CD4-positive, alpha-beta T cell treated with Interferon gamma for 1 hour (primary cell): ENCODE results near the gene COTL1.
A peak's percentile ranks its signal among the peaks of the same experiment; 100 is the strongest.
"Not testable (repeated sequence)": the region's sequence is repeated elsewhere in the genome, so short reads cannot be mapped to it uniquely, and the experiment has no call there.

Experiments
- DNase-seq: peaks from one replicate; pipeline ENCODE4 v3.0.0-alpha.2; 2020

COTL1 gene

DNA sequence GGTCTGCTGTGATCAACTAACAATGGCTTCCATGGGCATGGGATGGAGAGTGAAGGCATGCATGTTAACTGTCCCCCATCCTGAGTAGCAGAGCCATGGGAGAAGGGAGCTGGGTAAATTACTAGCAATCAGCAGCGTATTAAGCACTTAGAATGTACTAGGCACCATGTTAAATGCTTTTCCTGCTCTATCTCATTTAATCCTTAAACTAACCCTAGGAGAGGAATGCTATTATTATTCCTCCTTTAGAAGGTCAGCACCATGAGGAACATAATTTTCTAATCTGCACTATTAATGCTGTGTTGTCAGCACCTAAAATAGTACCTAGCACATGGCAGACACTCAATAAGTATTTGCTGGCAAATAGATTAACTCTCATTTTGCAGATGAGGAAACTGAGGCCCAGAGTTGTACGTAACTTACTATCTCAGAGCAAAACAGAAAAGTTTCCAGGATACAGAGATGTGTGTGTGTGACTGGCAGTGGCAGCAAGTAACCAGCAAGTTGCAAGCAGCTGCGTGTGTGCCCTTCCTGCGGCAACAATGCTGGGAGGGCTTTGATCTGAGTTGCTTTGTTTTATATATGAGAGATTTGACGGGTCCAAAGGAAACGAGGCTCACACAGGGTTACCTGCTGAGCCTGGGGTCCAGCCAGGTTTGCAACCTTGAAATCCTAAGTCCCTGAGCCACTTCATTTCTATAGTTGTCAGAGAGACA, 23.9 kb upstream of the COTL1 start:
- no peak for DNase-seq

DNA sequence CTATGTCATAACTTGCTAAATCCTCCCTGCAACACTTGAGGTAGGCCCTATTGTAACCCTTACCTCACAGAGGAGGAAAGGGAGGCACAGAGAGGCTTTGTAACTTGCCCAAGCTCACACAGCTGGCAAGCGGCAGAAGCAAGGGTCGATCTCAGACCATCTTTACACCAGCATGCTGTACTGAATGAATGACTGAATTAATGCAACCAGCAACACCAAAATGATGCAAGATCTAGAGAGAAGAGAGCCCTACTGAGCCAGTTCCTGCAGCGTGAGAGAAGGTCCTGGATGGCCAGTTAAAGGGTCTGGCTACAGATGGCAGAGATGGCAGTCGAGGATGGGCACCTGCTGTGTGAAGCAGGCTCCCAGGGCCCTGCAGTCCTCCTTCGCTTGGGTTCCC, 22.3 kb upstream of the COTL1 start:
- no peak for DNase-seq

DNA sequence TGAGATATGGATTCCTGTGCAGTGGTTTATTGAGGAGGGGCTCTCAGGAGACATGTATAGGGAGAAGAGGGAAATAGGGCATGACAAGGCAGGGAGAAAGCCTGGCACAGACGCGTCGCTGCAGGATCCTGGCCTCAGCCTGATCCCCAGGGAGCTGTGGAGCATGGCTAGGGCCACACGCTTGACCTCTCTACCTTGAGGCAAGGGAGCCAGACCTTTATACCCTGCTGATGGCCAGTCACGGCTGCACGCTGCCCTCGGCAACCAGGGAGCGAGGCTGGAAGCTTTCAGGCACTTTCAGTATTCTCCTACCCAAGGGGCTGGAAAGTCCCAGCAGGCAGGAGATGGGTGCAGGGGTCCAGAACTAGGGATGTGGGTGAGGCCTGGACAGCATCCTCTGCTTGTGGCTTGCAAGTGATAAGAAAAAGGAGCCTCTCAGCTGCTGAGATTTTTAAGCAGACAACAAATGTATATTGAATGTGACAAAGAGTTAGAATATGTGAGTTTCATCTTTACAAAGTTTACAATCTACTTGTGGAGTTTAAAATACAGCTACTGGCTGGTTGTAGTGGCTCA, 20.4 kb upstream of the COTL1 start:
- DNase-seq = no peak

DNA sequence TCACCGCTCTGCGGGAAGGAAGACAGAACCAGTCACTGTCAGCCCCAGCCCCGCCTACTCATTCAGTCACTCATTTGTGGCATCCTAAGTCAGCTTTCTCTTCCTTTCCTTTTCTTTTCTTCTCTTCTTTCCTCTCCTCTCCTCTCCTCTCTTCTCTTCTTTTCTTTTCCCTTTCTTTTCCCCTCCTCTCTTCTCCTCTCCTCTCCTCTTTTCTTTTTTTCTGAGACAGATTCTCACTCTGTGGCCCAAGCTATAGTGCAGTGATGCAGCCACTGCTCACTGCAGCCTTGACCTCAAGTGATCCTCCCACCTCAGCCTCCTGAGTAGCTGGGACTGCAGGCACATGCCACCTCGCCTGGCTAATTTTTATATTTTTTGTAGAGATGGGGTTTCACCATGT, 19.8 kb upstream of the COTL1 start:
- no peak for DNase-seq

DNA sequence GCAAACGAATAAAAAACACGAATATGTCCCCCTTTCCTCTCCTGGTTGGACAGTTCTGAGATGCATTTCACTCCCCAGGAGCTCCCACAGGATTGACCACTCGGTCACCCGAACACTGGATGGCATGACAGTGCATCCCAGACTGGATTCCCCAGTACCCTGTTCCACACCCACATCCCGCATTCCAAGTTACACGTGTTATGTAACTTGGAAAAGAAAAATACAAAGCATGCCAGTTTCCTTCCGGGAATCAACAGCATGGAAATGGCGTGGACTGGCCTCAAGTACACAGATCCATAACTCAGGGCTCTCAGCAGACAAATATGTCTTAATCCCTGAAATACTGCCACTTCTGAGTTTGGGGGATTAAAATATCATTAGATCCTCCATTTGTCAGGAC, 17.8 kb upstream of the COTL1 start:
- DNase-seq = no peak

DNA sequence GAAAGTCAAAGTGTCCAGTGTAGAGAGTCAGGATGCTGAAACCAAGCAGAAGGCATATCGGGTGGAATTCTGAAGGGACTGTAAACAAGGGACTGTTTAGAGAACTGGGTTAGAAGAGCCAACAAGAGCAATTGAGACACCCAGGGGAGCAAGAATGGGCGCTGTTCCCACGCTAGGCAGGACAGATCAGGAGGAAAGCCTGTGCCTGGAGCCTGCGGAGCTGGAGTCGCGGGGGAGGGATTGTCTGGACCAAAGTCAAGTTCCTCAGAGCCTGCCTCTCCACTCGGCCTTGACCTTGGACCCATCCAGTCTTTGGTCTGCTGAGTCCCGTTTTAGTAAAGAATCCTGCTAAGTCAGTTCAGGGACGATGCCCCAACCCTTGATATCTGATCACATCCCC, 15.7 kb upstream of the COTL1 start:
- no peak for DNase-seq

DNA sequence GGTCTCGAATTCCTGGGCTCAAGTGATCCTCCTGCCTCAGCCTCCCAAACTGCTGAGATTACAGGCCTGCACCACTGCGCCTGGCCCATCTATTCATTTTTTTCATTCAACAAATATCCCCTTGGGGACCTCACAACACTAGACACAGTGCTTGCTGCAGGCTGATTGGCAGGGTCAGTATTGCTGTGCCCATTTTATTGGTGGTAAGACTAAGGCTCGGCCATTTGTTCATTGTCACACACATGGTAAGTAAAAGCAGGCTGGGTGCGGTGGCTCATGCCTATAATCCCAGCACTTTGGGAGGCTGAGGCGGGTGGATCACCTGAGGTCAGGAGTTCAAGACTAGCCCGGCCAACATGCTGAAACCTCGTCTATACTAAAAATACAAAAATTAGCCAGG, 15.0 kb upstream of the COTL1 start:
- not testable (repeated sequence) for DNase-seq

DNA sequence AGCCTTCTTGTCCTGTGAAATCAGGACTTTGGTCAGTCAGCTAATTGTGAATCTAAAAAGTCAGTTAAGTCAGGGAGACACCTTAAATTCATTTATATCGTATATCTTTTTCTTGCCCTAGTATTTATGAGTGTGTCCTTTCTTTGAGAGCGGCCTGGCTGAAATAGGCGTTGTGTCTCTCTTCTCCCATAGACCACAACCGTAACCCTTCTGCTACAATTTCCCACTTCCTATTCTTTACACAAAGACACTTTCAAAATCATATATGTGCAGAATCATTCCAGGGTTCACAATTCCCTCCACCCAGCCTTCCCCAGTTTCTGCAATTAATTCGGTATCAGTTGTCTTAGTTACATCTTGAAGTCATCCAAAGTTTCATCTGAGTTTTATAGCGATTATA, 14.0 kb upstream of the COTL1 start:
- DNase-seq = no peak

DNA sequence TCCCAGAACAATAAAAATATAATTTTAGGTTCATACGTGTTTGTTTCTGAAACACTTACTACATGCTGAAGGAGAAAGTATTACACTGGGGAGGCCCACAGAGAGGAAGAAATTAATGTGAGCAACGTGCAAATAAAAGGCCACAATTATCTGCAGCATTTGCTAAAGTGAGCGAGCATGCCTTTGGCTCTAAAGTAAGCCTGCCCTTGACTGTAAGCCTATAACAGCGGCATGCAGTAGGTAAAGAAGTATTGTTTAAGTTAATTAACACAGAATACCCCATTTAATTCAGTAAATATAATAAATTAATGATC, 13.2 kb upstream of the COTL1 start:
- DNase-seq = no peak

DNA sequence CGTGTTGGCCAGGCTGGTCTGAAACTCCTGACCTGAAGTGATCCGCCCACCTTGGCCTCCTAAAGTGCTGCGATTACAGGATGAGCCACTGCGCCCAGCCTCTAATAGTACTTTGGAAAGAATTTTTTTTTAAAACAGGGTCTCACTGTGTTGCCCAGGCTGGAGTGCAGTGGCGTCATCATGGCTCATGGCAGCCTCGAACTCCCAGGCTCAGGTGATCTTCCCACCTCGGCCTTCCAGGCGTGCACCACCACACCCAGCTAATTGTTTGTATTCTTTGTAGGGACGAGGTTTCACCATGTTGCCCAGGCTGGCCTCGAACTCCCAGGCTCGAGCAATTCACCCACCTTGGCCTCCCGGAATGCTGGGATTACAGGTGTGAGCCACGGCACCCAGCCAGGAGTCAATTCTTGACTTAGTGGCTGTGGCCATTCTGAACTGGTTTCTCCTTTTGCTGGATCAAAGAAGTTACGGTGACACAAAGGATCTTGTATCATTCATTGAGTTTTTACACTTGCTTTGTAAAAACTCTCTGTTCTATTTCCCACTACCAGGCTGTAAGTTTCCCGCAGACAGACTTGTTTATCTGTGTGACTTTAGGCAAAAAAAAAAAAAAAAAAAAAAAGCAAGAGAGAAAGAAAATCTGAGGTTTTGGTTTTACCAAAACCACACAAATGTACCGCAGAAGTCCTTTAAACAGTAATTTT, 12.7 kb upstream of the COTL1 start:
- DNase-seq = no peak

DNA sequence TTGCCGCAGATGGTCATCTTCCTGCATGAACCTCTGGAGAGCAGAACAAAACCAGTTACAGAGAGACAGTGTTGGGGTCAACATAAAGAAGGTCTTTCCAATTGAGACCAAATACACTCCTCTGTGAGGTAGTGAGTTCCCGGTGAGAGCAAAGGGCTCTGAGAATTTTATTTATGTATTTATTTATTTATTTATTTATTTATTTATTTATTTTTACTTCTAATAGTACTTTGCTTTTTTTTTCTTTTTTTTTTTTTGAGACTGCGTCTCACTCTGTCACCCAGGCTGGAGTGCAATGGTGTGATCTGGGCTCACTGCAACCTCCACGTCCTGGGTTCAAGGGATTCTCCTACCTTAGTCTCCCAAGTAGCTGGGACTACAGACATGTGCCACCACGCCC, 12.1 kb upstream of the COTL1 start:
- DNase-seq = no peak

DNA sequence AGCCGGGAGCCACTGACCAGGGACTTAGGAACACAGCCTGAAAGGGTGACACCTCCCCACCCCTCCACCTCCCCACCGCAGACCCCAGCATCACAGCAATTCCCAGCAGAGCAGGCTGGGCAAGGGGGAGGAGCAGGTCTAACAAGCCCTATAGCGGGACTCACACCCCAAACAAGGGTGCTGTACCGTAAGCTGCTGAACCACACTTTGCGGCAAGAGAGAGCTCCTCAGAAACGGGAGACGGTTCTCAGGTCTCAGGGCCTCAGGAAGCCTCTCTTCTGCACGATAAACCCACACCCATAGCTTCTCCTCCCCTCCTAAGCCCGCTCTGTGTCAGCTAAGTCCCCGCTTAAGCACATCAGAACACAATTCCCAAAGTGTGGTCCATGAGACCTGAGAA, 11.7 kb upstream of the COTL1 start:
- no peak for DNase-seq

DNA sequence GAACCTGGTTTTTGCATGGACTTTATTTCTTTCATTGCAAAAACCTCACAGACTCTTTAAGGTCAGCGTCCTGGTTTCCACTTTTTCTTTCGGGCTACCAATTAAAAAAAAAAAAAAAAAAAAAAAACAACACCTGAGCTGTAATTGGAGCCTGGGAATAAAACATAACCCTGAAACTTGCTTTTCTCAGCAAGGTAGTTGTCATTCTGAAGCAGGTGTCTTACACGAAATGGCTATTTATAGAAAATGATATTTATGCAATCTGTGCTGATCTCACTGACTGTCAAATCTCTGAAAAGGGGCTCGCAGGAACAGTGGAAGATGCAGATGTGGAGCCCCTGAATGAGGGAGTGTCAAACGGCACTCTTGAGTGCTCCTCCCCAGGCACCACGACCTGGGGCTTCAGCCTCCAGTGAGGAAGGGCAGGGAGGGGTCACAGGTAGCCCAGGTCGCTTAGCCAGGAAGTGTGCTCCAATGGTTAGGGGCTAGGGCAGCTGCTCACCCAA, 10.4 kb upstream of the COTL1 start:
- DNase-seq = no peak

DNA sequence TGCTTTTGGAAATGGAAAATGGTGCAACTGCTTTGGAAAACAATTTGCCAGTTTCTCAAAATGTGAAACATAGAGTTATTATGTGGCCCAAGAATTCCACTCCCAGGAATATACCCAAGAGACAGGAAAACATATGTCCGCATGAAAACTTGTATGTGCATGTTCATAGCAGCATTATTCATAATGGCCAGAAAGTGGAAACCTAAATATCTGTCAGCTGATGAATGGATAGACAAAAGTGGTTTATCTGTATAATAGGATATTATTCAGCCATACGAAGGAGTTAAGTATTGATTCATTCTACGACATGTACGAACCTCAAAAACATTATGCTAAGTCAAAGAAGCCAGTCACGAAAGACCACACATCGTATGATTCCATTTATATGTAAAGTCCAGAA, 7.7 kb upstream of the COTL1 start:
- DNase-seq = no peak

DNA sequence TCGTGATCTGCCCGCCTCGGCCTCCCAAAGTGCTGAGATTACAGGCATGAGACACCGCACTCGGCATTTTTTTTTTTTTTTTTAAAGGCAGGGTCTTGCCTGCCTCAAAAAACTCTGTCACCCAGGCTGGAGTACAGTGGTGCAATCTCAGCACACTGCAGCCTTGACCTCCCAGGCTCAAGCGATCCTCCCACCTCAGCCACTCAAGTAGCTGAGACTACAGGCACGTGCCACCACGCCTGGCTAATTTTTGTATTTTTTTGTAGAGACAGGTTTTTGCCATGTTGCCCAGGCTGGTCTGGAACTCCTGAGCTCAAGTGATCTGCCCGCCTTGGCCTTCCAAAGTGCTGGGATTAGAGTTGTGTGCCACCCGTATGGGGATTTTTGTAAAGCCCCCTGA, 3.0 kb upstream of the COTL1 start:
- DNase-seq = not testable (repeated sequence)

DNA sequence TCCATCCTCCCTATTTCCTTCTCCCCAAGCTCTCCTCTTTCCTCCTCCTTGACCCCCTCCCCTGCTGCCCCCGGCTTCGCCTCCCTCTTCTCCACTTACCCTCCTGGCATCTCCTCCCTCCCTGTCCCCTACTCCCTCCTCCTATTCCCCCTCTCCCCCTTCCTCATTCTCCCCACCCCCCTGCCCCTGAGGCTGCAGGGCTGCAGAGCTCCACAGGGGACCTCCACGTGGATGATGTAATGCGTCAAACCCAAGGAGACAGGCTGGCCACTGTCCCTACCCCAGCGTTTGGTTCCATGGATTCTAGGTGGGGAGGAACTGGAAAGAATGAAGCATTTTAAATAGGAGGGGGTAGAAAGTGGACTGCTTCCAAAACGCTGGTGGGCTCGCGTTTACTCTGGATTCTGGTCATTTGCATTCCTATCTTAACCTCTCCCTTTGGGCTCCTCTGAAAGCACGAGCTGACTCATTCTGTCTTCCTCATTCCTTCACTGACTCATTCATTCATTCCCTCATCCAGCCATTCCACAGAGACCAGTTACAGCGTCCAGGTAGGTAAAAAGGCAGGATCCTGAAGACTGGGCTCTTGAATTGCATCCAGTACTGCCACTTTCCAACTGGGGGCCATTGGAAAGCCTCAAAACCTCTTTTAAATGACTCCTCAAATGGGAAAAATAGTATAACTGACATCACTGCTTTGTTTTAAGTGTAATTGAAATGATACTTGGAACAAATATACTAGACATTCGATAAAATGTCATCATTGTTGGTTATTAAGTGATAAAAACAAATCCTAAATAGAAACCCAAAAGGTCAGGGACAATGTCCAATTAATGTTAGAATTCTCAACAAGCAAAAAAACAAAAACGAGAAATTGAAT, 943 bp upstream of the COTL1 start:
- no peak for DNase-seq

DNA sequence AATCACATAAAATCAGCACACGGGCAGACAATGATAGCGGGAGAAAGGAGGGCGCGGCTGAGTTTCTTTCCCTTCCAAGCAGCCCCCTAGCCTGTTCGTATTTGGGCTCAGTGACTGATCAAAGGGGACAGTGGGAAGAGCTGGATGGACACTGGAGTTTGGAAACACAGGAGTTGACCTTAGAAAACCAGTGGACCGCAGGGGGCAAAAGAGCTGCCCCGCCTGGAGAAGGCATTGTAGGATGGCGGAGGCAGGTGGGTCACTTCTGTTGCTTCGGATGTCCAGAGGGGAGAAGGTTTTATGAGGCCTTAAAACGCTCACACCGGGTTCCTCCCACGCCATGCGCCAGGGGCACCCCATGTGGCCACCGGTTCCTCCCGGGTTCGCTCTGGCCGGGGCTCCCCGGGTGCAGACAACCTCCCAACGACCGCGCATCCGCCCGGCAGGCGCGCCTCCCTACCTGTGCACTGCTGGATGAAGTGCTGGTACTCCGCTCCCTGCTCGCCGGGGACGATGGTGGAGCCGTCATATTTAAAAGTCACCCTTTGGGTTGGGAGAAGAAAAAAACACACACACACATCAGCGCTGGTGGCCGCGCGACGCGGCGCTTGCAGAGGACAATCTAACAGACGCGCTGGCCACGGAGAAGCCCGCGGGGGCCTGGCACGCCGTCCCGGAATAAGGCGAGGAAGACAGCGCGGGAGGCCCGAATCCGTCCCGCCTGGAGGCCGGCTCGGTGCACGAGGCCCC, 662 bp downstream of the COTL1 start:
- DNase-seq = peak; percentile 16

DNA sequence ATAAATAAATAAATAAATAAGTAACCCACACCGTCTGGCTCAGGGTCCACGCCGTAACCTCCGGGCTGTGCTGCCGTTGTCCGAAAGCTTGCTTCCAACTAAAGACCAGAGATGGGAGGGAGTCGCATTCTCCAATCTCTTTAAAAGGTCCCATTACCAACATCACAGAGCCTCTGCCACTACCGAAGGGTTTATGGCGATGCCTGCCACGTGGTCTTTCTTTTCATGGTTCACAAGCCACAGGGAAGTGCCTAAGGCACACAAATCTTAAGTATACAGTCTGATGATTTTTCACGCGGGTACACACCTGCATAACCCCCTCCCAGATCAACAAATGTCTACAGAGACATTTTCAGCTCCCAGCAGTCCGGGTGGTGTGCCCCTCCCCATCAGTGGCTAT, 1.4 kb downstream of the COTL1 start:
- DNase-seq = peak; percentile 24

DNA sequence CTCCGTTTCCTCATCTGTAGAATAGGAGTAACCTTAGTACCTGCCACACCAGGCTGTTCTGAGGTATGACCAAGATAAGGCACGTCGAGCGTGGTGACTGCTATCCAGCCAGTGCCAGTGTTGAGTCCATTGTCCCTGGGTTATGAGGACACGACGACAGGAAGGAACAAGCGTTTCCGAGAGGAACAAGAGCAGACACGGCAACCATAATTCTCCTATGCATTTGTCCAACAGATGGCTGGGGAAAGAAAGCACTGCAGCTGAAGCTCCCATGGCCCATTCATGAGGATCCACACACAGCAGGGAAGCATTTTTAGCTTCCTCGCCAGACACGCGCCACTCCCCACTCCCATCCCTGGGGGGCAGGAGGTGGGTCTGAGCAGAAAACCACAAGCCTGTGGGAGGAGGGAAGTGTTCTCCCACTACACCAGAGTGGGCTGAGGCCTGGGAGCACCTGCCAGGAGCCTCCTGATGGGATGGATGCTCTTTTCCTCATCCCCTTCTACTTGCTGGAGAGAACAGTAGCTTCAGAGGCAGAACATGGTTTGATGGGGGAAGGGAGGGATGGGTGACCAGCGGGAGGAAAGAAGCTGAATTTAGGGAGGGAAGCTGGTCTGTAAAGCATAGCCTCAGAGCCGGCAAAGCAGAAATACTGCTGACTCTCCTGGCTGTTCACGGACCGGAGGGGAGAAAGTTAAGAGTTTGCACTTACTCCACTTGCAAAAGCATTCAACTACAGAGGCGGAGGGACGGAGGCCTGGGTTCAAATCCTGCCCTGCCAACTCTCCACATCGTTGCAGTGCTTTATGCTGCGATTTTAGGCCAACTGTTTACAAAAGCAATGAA, 2.7 kb downstream of the COTL1 start:
- DNase-seq = no peak

DNA sequence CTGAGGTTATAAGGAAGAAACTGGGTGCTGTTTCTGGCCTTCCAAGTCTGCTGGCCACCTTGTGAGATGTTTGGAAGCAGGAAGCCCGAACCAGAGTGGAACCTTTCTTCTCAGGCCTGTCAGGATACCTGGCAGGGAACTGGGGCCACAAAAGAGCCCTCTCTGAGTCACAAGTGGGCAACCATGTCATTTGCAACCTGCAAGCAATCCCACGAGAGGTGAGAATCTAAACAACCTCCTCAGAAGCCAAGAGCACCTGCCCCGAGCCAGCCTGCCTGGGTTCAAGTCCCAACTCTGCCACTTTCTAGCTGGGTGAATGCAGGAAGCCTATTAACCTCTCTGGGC, 3.3 kb downstream of the COTL1 start:
- no peak for DNase-seq

DNA sequence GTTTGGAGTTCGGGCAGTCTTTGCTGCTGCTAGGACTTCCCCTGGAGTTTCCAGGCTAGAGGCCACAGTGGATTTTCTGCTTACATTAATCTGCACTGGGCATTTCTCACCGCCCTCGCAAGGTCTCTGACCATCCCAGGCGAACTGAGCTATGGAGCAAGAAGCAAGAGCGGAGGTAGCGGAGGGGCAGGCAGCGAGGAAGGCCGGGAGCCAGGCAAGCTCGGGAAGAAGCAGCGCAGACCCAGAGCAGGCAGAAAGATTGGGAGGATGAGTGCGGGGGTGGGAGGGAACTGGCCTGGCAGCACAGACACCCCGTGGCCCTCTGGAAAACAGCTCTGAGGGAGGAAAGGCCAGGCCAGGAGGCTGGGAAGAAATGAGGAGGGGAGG, 3.8 kb downstream of the COTL1 start:
- DNase-seq = no peak
